Sigmoid colon (tissue), 7 donors: Measurements from ENCODE around the gene FOXK2. TPM values are rescaled to one million over a fixed set of nuclear protein-coding genes. Genes with fewer than 3 reads are reported as not detected.

Source experiments
- DNase-seq: peaks from one replicate; pipeline ENCODE4 v3.0.0-alpha.2; 2019
- H3K27ac ChIP-seq, 4 donors: fragments of 200-600 bp; sonication (generic); one replicate each; pipeline ENCODE4 v1.5.1; 2016 to 2019; ENCODE audit warnings: mild to moderate bottlenecking in 1 of 4
- H3K27me3 ChIP-seq, 3 donors: fragments of 200-600 bp; sonication (generic); one replicate each; pipeline ENCODE4 v1.5.1; 2019; ENCODE audit warnings: mild to moderate bottlenecking in 1 of 3
- H3K36me3 ChIP-seq, 4 donors: fragments of 200-600 bp; sonication (generic); one replicate each; pipeline ENCODE4 v1.5.1; 2016 to 2019
- H3K4me1 ChIP-seq, 4 donors: fragments of 200-600 bp; sonication (generic); one replicate each; pipeline ENCODE4 v1.5.1; 2017 to 2019
- H3K4me3 ChIP-seq, 4 donors: fragments of 200-600 bp; sonication (generic); one replicate each; pipeline ENCODE4 v1.5.1; 2017 to 2019; ENCODE audit warnings: mild to moderate bottlenecking in 2 of 4, moderate library complexity in 1 of 4
- H3K9me3 ChIP-seq, 4 donors: fragments of 200-600 bp in 3 of 4; sonication (generic) in 3 of 4; one replicate each; pipeline versions ENCODE4 v1.5.1 to v1.6.1; 2013 to 2019
- EP300 ChIP-seq, 4 donors: sonication (generic); formaldehyde crosslinking; IDR thresholded peaks; one replicate each; pipeline ENCODE4 v1.6.1; 2017; ENCODE audit warnings: antibody characterized with exemption in 4 of 4
- POLR2A ChIP-seq, 2 donors: fragments of 450-650 bp; IDR thresholded peaks; one replicate each; pipeline ENCODE4 v1.6.1; 2016; ENCODE audit warnings: antibody characterized with exemption in 2 of 2, mild to moderate bottlenecking in 2 of 2, moderate library complexity in 2 of 2
- POLR2AphosphoS5 ChIP-seq, 4 donors: sonication (generic); formaldehyde crosslinking; IDR thresholded peaks; one replicate each; pipeline ENCODE4 v1.6.1; 2017; ENCODE audit warnings: antibody characterized with exemption in 4 of 4
- WGBS, 2 donors: extraction: QIAGEN DNeasy Blood & Tissue Kit; methylation state at CpG; one replicate each; pipeline ENCODE4 v1.1.7; 2013; 5-methylcytosine and 5-hydroxymethylcytosine counted together
- intact Hi-C: fragments of 100-400 bp; cut with DNase I; formaldehyde crosslinking; loops from one replicate; pipeline ENCODE4 v1.15.1; 2023
- polyA plus RNA-seq, 3 donors: library from polyadenylated mRNA; stranded (reverse); fragments of 200-250 nt; gene quantifications; one replicate each; pipeline ENCODE4 v1.2.3, GENCODE V29; 2013
- total RNA-seq, 4 donors: library from RNA; depleted of rRNA; stranded (reverse); fragments of >200 nt; gene quantifications; one replicate each; pipeline ENCODE4 v1.1.0, GENCODE V29; 2016
- TF ChIP-seq, protein P1 (sequence below), 4 experiments: fragments of 450-650 bp in 3 of 4; fragments of 200-600 bp in 1 of 4; IDR thresholded peaks; one replicate each; pipeline ENCODE4 v1.5.1; 2016 to 2019; ENCODE audit warnings: antibody characterized with exemption in 4 of 4, mild to moderate bottlenecking in 3 of 4, moderate library complexity in 2 of 4
- donor health status: healthy with polysubstance abuse.
- donor health status: Bipolar disorder and iron deficiency.
- donor health status: healthy.

The FOXK2 gene
- total and polyA plus RNA-seq, 7 donors: 10.2 to 56.8 (median 29.3) TPM

GRCh38 chr17:82565551-82565950 is 46.0 kb downstream of the FOXK2 start:
- TF ChIP-seq EP300 (IDR thresholded peaks at IDR 0.05): no peak
- TF ChIP-seq, protein P1, sequence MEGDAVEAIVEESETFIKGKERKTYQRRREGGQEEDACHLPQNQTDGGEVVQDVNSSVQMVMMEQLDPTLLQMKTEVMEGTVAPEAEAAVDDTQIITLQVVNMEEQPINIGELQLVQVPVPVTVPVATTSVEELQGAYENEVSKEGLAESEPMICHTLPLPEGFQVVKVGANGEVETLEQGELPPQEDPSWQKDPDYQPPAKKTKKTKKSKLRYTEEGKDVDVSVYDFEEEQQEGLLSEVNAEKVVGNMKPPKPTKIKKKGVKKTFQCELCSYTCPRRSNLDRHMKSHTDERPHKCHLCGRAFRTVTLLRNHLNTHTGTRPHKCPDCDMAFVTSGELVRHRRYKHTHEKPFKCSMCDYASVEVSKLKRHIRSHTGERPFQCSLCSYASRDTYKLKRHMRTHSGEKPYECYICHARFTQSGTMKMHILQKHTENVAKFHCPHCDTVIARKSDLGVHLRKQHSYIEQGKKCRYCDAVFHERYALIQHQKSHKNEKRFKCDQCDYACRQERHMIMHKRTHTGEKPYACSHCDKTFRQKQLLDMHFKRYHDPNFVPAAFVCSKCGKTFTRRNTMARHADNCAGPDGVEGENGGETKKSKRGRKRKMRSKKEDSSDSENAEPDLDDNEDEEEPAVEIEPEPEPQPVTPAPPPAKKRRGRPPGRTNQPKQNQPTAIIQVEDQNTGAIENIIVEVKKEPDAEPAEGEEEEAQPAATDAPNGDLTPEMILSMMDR (IDR thresholded peaks at IDR 0.05): no peak
- no peak for TF ChIP-seq POLR2A (IDR thresholded peaks at IDR 0.05)
- TF ChIP-seq POLR2AphosphoS5 (IDR thresholded peaks at IDR 0.05): no peak
- no peak for DNase-seq
- peaks cover 7 to 54% (median 19%) of the 10 kb centered on the region in 4 donors for H3K36me3 ChIP-seq
- 42 to 75% methylated on average over 1 of the region's 1 CpG for WGBS, 2 donors
- no peak overlapping the region for H3K4me3 ChIP-seq
- no peaks in the 10 kb centered on the region for H3K27me3 ChIP-seq
- no peaks in the 10 kb centered on the region for H3K9me3 ChIP-seq
- peaks cover 0 to 44% (median 36%) of the 10 kb centered on the region in 4 donors for H3K4me1 ChIP-seq
- intact Hi-C loops: no loop called here
- H3K27ac ChIP-seq: peak overlapping the region in 1 of 4 donors; percentile 37

- Histone ChIP-seq H3K27ac (peak overlapping the region in 1 of 4 donors; percentile 37), H3K36me3 (peaks cover 9 to 62% (median 22%) of the 10 kb centered on the region in 4 donors), H3K4me3 (no peak overlapping the region), H3K9me3 (no peaks in the 10 kb centered on the region), H3K27me3 (no peaks in the 10 kb centered on the region), H3K4me1 (peaks cover 0 to 36% (median 30%) of the 10 kb centered on the region in 4 donors)
- TF ChIP-seq, protein P1 (IDR thresholded peaks at IDR 0.05): no peak
- TF ChIP-seq POLR2AphosphoS5 (IDR thresholded peaks at IDR 0.05): no peak
- TF ChIP-seq POLR2A (IDR thresholded peaks at IDR 0.05): no peak
- TF ChIP-seq EP300 (IDR thresholded peaks at IDR 0.05): no peak
- DNase-seq: no peak
- intact Hi-C loops: no loop called here
- 32 to 70% methylated on average over 18 of the region's 18 CpGs for WGBS, 2 donors
Observed at GRCh38 chr17:82566129-82566960, 46.8 kb downstream of the FOXK2 start.

GRCh38 chr17:82567286-82567685 is 47.8 kb downstream of the FOXK2 start:
- Histone ChIP-seq H3K27me3 (no peaks in the 10 kb centered on the region), H3K4me3 (no peak overlapping the region), H3K4me1 (peaks cover 0 to 27% (median 21%) of the 10 kb centered on the region in 4 donors), H3K9me3 (no peaks in the 10 kb centered on the region), H3K36me3 (peaks cover 16 to 71% (median 29%) of the 10 kb centered on the region in 4 donors), H3K27ac (no peak overlapping the region)
- 87 to 92% methylated on average over 15 of the region's 15 CpGs for WGBS, 2 donors
- TF ChIP-seq POLR2AphosphoS5 (IDR thresholded peaks at IDR 0.05): no peak
- no peak for TF ChIP-seq POLR2A (IDR thresholded peaks at IDR 0.05)
- no peak for TF ChIP-seq EP300 (IDR thresholded peaks at IDR 0.05)
- TF ChIP-seq, protein P1 (IDR thresholded peaks at IDR 0.05): no peak
- DNase-seq: no peak
- intact Hi-C loops: no loop called here

GRCh38 chr17:82568997-82569393 is 49.5 kb downstream of the FOXK2 start:
- intact Hi-C loops: no loop called here
- Histone ChIP-seq H3K4me1 (peaks cover 0 to 18% (median 14%) of the 10 kb centered on the region in 4 donors), H3K9me3 (no peaks in the 10 kb centered on the region), H3K27ac (peak overlapping the region in 1 of 4 donors; percentile 21), H3K4me3 (no peak overlapping the region), H3K36me3 (peaks cover 19 to 88% (median 32%) of the 10 kb centered on the region in 4 donors), H3K27me3 (no peaks in the 10 kb centered on the region)
- 70 to 87% methylated on average over 10 of the region's 10 CpGs for WGBS, 2 donors
- DNase-seq: no peak
- TF ChIP-seq POLR2AphosphoS5 (IDR thresholded peaks at IDR 0.05) (no peak), EP300 (IDR thresholded peaks at IDR 0.05) (no peak), POLR2A (IDR thresholded peaks at IDR 0.05) (no peak)
- TF ChIP-seq, protein P1 (IDR thresholded peaks at IDR 0.05): no peak
